Esophagus muscularis mucosa (tissue), 4 donors: ENCODE data around the gene PTP4A1. TPM values are rescaled to one million over a fixed set of nuclear protein-coding genes. Genes with fewer than 3 reads are reported as not detected.
"Not testable (repeated sequence)": the region's sequence is repeated elsewhere in the genome, so short reads cannot be mapped to it uniquely, and the experiment has no call there.

Source experiments
- DNase-seq: peaks from one replicate; pipeline ENCODE4 v3.0.0-alpha.2; 2017; ENCODE audit errors: extremely low spot score
- H3K27ac ChIP-seq, 4 donors: fragments of 200-600 bp; sonication (generic); replicated peaks in 1 of 4; 1 replicate in 3 of 4; 2 replicates in 1 of 4; pipeline ENCODE4 v1.5.1; 2016 to 2019; ENCODE audit warnings: mild to moderate bottlenecking in 1 of 4
- H3K27me3 ChIP-seq, 4 donors: fragments of 200-600 bp; sonication (generic); one replicate each; pipeline versions ENCODE4 v1.5.1 to v1.6.0; 2016 to 2019
- H3K36me3 ChIP-seq, 4 donors: fragments of 200-600 bp; sonication (generic); one replicate each; pipeline ENCODE4 v1.5.1; 2016 to 2019
- H3K4me1 ChIP-seq, 4 donors: fragments of 200-600 bp; sonication (generic); one replicate each; pipeline ENCODE4 v1.5.1; 2016 to 2019
- H3K4me3 ChIP-seq, 4 donors: fragments of 200-600 bp; sonication (generic); 1 replicate in 2 of 4; 2 replicates in 2 of 4; pipeline ENCODE4 v1.5.1; 2016 to 2019; ENCODE audit warnings: mild to moderate bottlenecking in 4 of 4, moderate library complexity in 1 of 4
- H3K9me3 ChIP-seq, 4 donors: fragments of 200-600 bp; sonication (generic); 1 replicate in 3 of 4; 2 replicates in 1 of 4; pipeline ENCODE4 v1.5.1; 2016 to 2019
- CTCF ChIP-seq, 3 experiments: fragments of 200-600 bp in 2 of 3; fragments of 450-650 bp in 1 of 3; sonication (generic) in 2 of 3; IDR thresholded peaks; one replicate each; pipeline ENCODE4 v1.5.1; 2017 to 2019; ENCODE audit warnings: antibody characterized with exemption in 3 of 3, mild to moderate bottlenecking in 2 of 3, moderate library complexity in 1 of 3
- EP300 ChIP-seq: sonication (generic); formaldehyde crosslinking; IDR thresholded peaks from one replicate; pipeline ENCODE4 v1.6.1; 2017; ENCODE audit warnings: antibody characterized with exemption
- POLR2A ChIP-seq: fragments of 450-650 bp; IDR thresholded peaks from one replicate; pipeline ENCODE4 v1.6.1; 2017; ENCODE audit warnings: antibody characterized with exemption, moderate library complexity, mild to moderate bottlenecking, low read depth
- POLR2AphosphoS5 ChIP-seq, 2 donors: sonication (generic); formaldehyde crosslinking; IDR thresholded peaks; one replicate each; pipeline ENCODE4 v1.6.1; 2017; ENCODE audit warnings: antibody characterized with exemption in 2 of 2
- WGBS: methylation state at CpG from one replicate; pipeline ENCODE4 v1.1.5; 2018; 5-methylcytosine and 5-hydroxymethylcytosine counted together
- intact Hi-C: fragments of 100-400 bp; cut with DNase I; formaldehyde crosslinking; loops from one replicate; pipeline ENCODE4 v1.15.1; 2023
- total RNA-seq, 4 donors: library from RNA; depleted of rRNA; stranded (reverse); fragments of >200 nt; gene quantifications; one replicate each; pipeline versions ENCODE4 v1.1.0 to v1.2.1, GENCODE V29; 2016

PTP4A1 gene
- 10 to 100 TPM; 23.7 to 31.3 (median 27.8) TPM for total RNA-seq

GRCh38 chr6:63572044-63572746 lies at the start of gene PTP4A1, which contains the start of gene LOC128125822:
Gene PTP4A1, plus strand, starts transcription at chr6:63572480. Its CDS starts 4,401 bp downstream, at chr6:63576881.
Gene LOC128125822, plus strand, starts transcription at chr6:63572480.
- intact Hi-C loops: loop anchor here (10.0 kb wide), 2 partner anchors 63 to 217 kb away; partner anchors contain the start of gene PHF3
- H3K9me3 ChIP-seq: no peaks in the 10 kb centered on the region
- H3K4me3 ChIP-seq: peak within 1 kb of the TSS; percentile 89 to 97 (median 94)
- peaks cover 0 to 10% (median 9%) of the 10 kb centered on the region in 4 donors for H3K36me3 ChIP-seq
- peak within 1 kb of the TSS; percentile 100 for H3K27ac ChIP-seq
- WGBS: under 1% methylated on average over 36 of the region's 73 CpGs
- H3K27me3 ChIP-seq: no peaks in the 10 kb centered on the region
- peak; percentile 99 for DNase-seq
- H3K4me1 ChIP-seq: peaks cover 4 to 29% (median 24%) of the 10 kb centered on the region in 4 donors
- TF ChIP-seq CTCF (IDR thresholded peaks at IDR 0.05) (no peak), POLR2AphosphoS5 (IDR thresholded peaks at IDR 0.05) (peak; percentile 97 to 99), POLR2A (peak; percentile 98), EP300 (peak; percentile 69)

GRCh38 chr6:63522911-63523287 lies 49.4 kb upstream of the PTP4A1 start:
- H3K36me3 ChIP-seq, H3K4me1 ChIP-seq, DNase-seq, H3K27me3 ChIP-seq, H3K4me3 ChIP-seq, intact Hi-C loops, H3K9me3 ChIP-seq, H3K27ac ChIP-seq: not testable (repeated sequence)
- WGBS: 91% methylated on average over 7 of the region's 7 CpGs

- no peak overlapping the region for H3K4me3 ChIP-seq
- H3K27ac ChIP-seq: no peak overlapping the region
- no peaks in the 10 kb centered on the region for H3K9me3 ChIP-seq
- no peaks in the 10 kb centered on the region for H3K36me3 ChIP-seq
- H3K4me1 ChIP-seq: peaks cover 0 to 10% (median 7%) of the 10 kb centered on the region in 4 donors
- no peak for TF ChIP-seq POLR2AphosphoS5 (IDR thresholded peaks at IDR 0.05)
- no peak for TF ChIP-seq POLR2A
- no peak for TF ChIP-seq EP300
- no peak for TF ChIP-seq CTCF (IDR thresholded peaks at IDR 0.05)
- DNase-seq: no peak
- WGBS: 95% methylated on average over 4 of the region's 4 CpGs
- H3K27me3 ChIP-seq: no peaks in the 10 kb centered on the region
- intact Hi-C loops: no loop called here
These were observed 48.6 kb upstream of the PTP4A1 start for GRCh38 chr6:63523630-63524029.

GRCh38 chr6:63525186-63525878 lies 46.9 kb upstream of the PTP4A1 start:
- Histone ChIP-seq H3K36me3 (no peaks in the 10 kb centered on the region), H3K27ac (no peak overlapping the region), H3K9me3 (no peaks in the 10 kb centered on the region), H3K4me1 (peaks cover 0 to 10% (median 7%) of the 10 kb centered on the region in 4 donors), H3K27me3 (no peaks in the 10 kb centered on the region), H3K4me3 (no peak overlapping the region)
- WGBS: 83% methylated on average over 7 of the region's 7 CpGs
- intact Hi-C loops: no loop called here
- TF ChIP-seq CTCF (IDR thresholded peaks at IDR 0.05) (no peak), POLR2AphosphoS5 (IDR thresholded peaks at IDR 0.05) (no peak), POLR2A (no peak), EP300 (no peak)
- DNase-seq: no peak

GRCh38 chr6:63526931-63527330 lies 45.3 kb upstream of the PTP4A1 start:
- Histone ChIP-seq H3K36me3 (no peaks in the 10 kb centered on the region), H3K4me1 (peaks cover 0 to 10% (median 7%) of the 10 kb centered on the region in 4 donors), H3K27me3 (no peaks in the 10 kb centered on the region), H3K9me3 (no peaks in the 10 kb centered on the region), H3K27ac (no peak overlapping the region), H3K4me3 (no peak overlapping the region)
- intact Hi-C loops: no loop called here
- no peak for DNase-seq
- TF ChIP-seq EP300: no peak
